Measurements from ENCODE around the gene FAM200B. TPM values are rescaled to one million over a fixed set of nuclear protein-coding genes. Genes with fewer than 3 reads are reported as not detected.

The FAM200B gene
- total and polyA plus RNA-seq, 2 donors: 35.3 to 74.4 TPM

- peaks cover 0 to 4% of the 10 kb centered on the region in 2 donors for H3K4me1 ChIP-seq (ENCODE audit: control insufficient read depth in 2 of 2, insufficient read depth in 2 of 2, low read length in 2 of 2)
- no peaks in the 10 kb centered on the region for H3K9me3 ChIP-seq (ENCODE audit: control insufficient read depth in 2 of 2, insufficient read depth in 1 of 2, low read length in 1 of 2)
- 97% methylated on average over 3 of the region's 3 CpGs for WGBS
- no peak for DNase-seq (ENCODE audit: low read depth in 6 of 9, low spot score in 9 of 9)
- no peak overlapping the region for H3K27ac ChIP-seq (ENCODE audit: low read depth in 1 of 2, low read length in 1 of 2)
- no peaks in the 10 kb centered on the region for H3K36me3 ChIP-seq (ENCODE audit: control insufficient read depth in 2 of 2, insufficient read depth in 2 of 2, low read length in 1 of 2)
- H3K27me3 ChIP-seq (ENCODE audit: control insufficient read depth in 2 of 2, insufficient read depth in 1 of 2, low read length in 1 of 2): no peaks in the 10 kb centered on the region
- no peak overlapping the region for H3K4me3 ChIP-seq (ENCODE audit: low read length in 2 of 2)
Observed at GRCh38 chr4:15675356-15675755, 6.3 kb upstream of the FAM200B start.

GRCh38 chr4:15676039-15676438 is 5.6 kb upstream of the FAM200B start:
- Histone ChIP-seq H3K4me1 (ENCODE audit: control insufficient read depth in 2 of 2, insufficient read depth in 2 of 2, low read length in 2 of 2) (peaks cover 0 to 4% of the 10 kb centered on the region in 2 donors), H3K36me3 (ENCODE audit: control insufficient read depth in 2 of 2, insufficient read depth in 2 of 2, low read length in 1 of 2) (no peaks in the 10 kb centered on the region), H3K27me3 (ENCODE audit: control insufficient read depth in 2 of 2, insufficient read depth in 1 of 2, low read length in 1 of 2) (no peaks in the 10 kb centered on the region), H3K9me3 (ENCODE audit: control insufficient read depth in 2 of 2, insufficient read depth in 1 of 2, low read length in 1 of 2) (no peaks in the 10 kb centered on the region), H3K27ac (ENCODE audit: low read depth in 1 of 2, low read length in 1 of 2) (no peak overlapping the region), H3K4me3 (ENCODE audit: low read length in 2 of 2) (no peak overlapping the region)
- no peak for DNase-seq (ENCODE audit: low read depth in 6 of 9, low spot score in 9 of 9)
- WGBS: 97% methylated on average over 1 of the region's 1 CpG

GRCh38 chr4:15676899-15677298 is 4.7 kb upstream of the FAM200B start:
- no peaks in the 10 kb centered on the region for H3K9me3 ChIP-seq (ENCODE audit: control insufficient read depth in 2 of 2, insufficient read depth in 1 of 2, low read length in 1 of 2)
- no peak overlapping the region for H3K27ac ChIP-seq (ENCODE audit: low read depth in 1 of 2, low read length in 1 of 2)
- WGBS: 98% methylated on average over 6 of the region's 6 CpGs
- no peak overlapping the region for H3K4me3 ChIP-seq (ENCODE audit: low read length in 2 of 2)
- H3K27me3 ChIP-seq (ENCODE audit: control insufficient read depth in 2 of 2, insufficient read depth in 1 of 2, low read length in 1 of 2): no peaks in the 10 kb centered on the region
- peaks cover 0 to 4% of the 10 kb centered on the region in 2 donors for H3K4me1 ChIP-seq (ENCODE audit: control insufficient read depth in 2 of 2, insufficient read depth in 2 of 2, low read length in 2 of 2)
- H3K36me3 ChIP-seq (ENCODE audit: control insufficient read depth in 2 of 2, insufficient read depth in 2 of 2, low read length in 1 of 2): no peaks in the 10 kb centered on the region
- no peak for DNase-seq (ENCODE audit: low read depth in 6 of 9, low spot score in 9 of 9)

- no peak for DNase-seq (ENCODE audit: low read depth in 6 of 9, low spot score in 9 of 9)
- no peaks in the 10 kb centered on the region for H3K9me3 ChIP-seq (ENCODE audit: control insufficient read depth in 2 of 2, insufficient read depth in 1 of 2, low read length in 1 of 2)
- WGBS: 97% methylated on average over 2 of the region's 2 CpGs
- H3K4me3 ChIP-seq (ENCODE audit: low read length in 2 of 2): no peak overlapping the region
- no peaks in the 10 kb centered on the region for H3K27me3 ChIP-seq (ENCODE audit: control insufficient read depth in 2 of 2, insufficient read depth in 1 of 2, low read length in 1 of 2)
- no peak overlapping the region for H3K27ac ChIP-seq (ENCODE audit: low read depth in 1 of 2, low read length in 1 of 2)
- no peaks in the 10 kb centered on the region for H3K36me3 ChIP-seq (ENCODE audit: control insufficient read depth in 2 of 2, insufficient read depth in 2 of 2, low read length in 1 of 2)
- peaks cover 0 to 4% of the 10 kb centered on the region in 2 donors for H3K4me1 ChIP-seq (ENCODE audit: control insufficient read depth in 2 of 2, insufficient read depth in 2 of 2, low read length in 2 of 2)
Observed at GRCh38 chr4:15677507-15677988, 4.1 kb upstream of the FAM200B start.

GRCh38 chr4:15681067-15681371 is 608 bp upstream of the FAM200B start:
- 3% methylated on average over 14 of the region's 14 CpGs for WGBS
- DNase-seq (ENCODE audit: low read depth in 6 of 9, low spot score in 9 of 9): no peak
- H3K9me3 ChIP-seq (ENCODE audit: control insufficient read depth in 2 of 2, insufficient read depth in 1 of 2, low read length in 1 of 2): no peaks in the 10 kb centered on the region
- peak overlapping the region; percentile 25 to 59 for H3K27ac ChIP-seq (ENCODE audit: low read depth in 1 of 2, low read length in 1 of 2)
- peaks cover 2 to 20% of the 10 kb centered on the region in 2 donors for H3K36me3 ChIP-seq (ENCODE audit: control insufficient read depth in 2 of 2, insufficient read depth in 2 of 2, low read length in 1 of 2)
- H3K4me3 ChIP-seq (ENCODE audit: low read length in 2 of 2): peak overlapping the region; percentile 76 to 87
- H3K4me1 ChIP-seq (ENCODE audit: control insufficient read depth in 2 of 2, insufficient read depth in 2 of 2, low read length in 2 of 2): peaks cover 4 to 6% of the 10 kb centered on the region in 2 donors
- H3K27me3 ChIP-seq (ENCODE audit: control insufficient read depth in 2 of 2, insufficient read depth in 1 of 2, low read length in 1 of 2): no peaks in the 10 kb centered on the region

GRCh38 chr4:15682242-15683142 is 865 bp downstream of the FAM200B start:
- Histone ChIP-seq H3K4me3 (ENCODE audit: low read length in 2 of 2) (peak overlapping the region; percentile 76 to 87), H3K9me3 (ENCODE audit: control insufficient read depth in 2 of 2, insufficient read depth in 1 of 2, low read length in 1 of 2) (no peaks in the 10 kb centered on the region), H3K36me3 (ENCODE audit: control insufficient read depth in 2 of 2, insufficient read depth in 2 of 2, low read length in 1 of 2) (peaks cover 2 to 33% of the 10 kb centered on the region in 2 donors), H3K27ac (ENCODE audit: low read depth in 1 of 2, low read length in 1 of 2) (peak overlapping the region; percentile 87 to 96), H3K4me1 (ENCODE audit: control insufficient read depth in 2 of 2, insufficient read depth in 2 of 2, low read length in 2 of 2) (peaks cover 3 to 6% of the 10 kb centered on the region in 2 donors), H3K27me3 (ENCODE audit: control insufficient read depth in 2 of 2, insufficient read depth in 1 of 2, low read length in 1 of 2) (no peaks in the 10 kb centered on the region)
- 65% methylated on average over 6 of the region's 6 CpGs for WGBS
- DNase-seq (ENCODE audit: low read depth in 6 of 9, low spot score in 9 of 9): peak in 4 of 9 donors; percentile 33 to 80 (median 62)

GRCh38 chr4:15683143-15683495 is 1.5 kb downstream of the FAM200B start:
- no peak for DNase-seq (ENCODE audit: low read depth in 6 of 9, low spot score in 9 of 9)
- WGBS: 94% methylated on average over 2 of the region's 2 CpGs
- no peak overlapping the region for H3K4me3 ChIP-seq (ENCODE audit: low read length in 2 of 2)
- H3K27me3 ChIP-seq (ENCODE audit: control insufficient read depth in 2 of 2, insufficient read depth in 1 of 2, low read length in 1 of 2): no peaks in the 10 kb centered on the region
- no peak overlapping the region for H3K27ac ChIP-seq (ENCODE audit: low read depth in 1 of 2, low read length in 1 of 2)
- H3K4me1 ChIP-seq (ENCODE audit: control insufficient read depth in 2 of 2, insufficient read depth in 2 of 2, low read length in 2 of 2): peaks cover 0 to 6% of the 10 kb centered on the region in 2 donors
- H3K9me3 ChIP-seq (ENCODE audit: control insufficient read depth in 2 of 2, insufficient read depth in 1 of 2, low read length in 1 of 2): no peaks in the 10 kb centered on the region
- H3K36me3 ChIP-seq (ENCODE audit: control insufficient read depth in 2 of 2, insufficient read depth in 2 of 2, low read length in 1 of 2): peaks cover 2 to 39% of the 10 kb centered on the region in 2 donors

GRCh38 chr4:15684498-15684897 is 2.9 kb downstream of the FAM200B start:
- no peak for DNase-seq (ENCODE audit: low read depth in 6 of 9, low spot score in 9 of 9)
- WGBS: 97% methylated on average over 1 of the region's 1 CpG
- Histone ChIP-seq H3K27me3 (ENCODE audit: control insufficient read depth in 2 of 2, insufficient read depth in 1 of 2, low read length in 1 of 2) (no peaks in the 10 kb centered on the region), H3K27ac (ENCODE audit: low read depth in 1 of 2, low read length in 1 of 2) (no peak overlapping the region), H3K9me3 (ENCODE audit: control insufficient read depth in 2 of 2, insufficient read depth in 1 of 2, low read length in 1 of 2) (no peaks in the 10 kb centered on the region), H3K36me3 (ENCODE audit: control insufficient read depth in 2 of 2, insufficient read depth in 2 of 2, low read length in 1 of 2) (peaks cover 2 to 47% of the 10 kb centered on the region in 2 donors), H3K4me3 (ENCODE audit: low read length in 2 of 2) (no peak overlapping the region), H3K4me1 (ENCODE audit: control insufficient read depth in 2 of 2, insufficient read depth in 2 of 2, low read length in 2 of 2) (peaks cover 0 to 6% of the 10 kb centered on the region in 2 donors)

- 96% methylated on average over 5 of the region's 5 CpGs for WGBS
- DNase-seq (ENCODE audit: low read depth in 6 of 9, low spot score in 9 of 9): no peak
- H3K27ac ChIP-seq (ENCODE audit: low read depth in 1 of 2, low read length in 1 of 2): no peak overlapping the region
- H3K36me3 ChIP-seq (ENCODE audit: control insufficient read depth in 2 of 2, insufficient read depth in 2 of 2, low read length in 1 of 2): peaks cover 2 to 48% of the 10 kb centered on the region in 2 donors
- H3K27me3 ChIP-seq (ENCODE audit: control insufficient read depth in 2 of 2, insufficient read depth in 1 of 2, low read length in 1 of 2): no peaks in the 10 kb centered on the region
- no peaks in the 10 kb centered on the region for H3K9me3 ChIP-seq (ENCODE audit: control insufficient read depth in 2 of 2, insufficient read depth in 1 of 2, low read length in 1 of 2)
- H3K4me1 ChIP-seq (ENCODE audit: control insufficient read depth in 2 of 2, insufficient read depth in 2 of 2, low read length in 2 of 2): peaks cover 0 to 6% of the 10 kb centered on the region in 2 donors
- H3K4me3 ChIP-seq (ENCODE audit: low read length in 2 of 2): no peak overlapping the region
Observed at GRCh38 chr4:15688051-15688450, 6.4 kb downstream of the FAM200B start.
